Thymus (tissue), 11 donors: ENCODE measurements around the gene PAX3. TPM values are rescaled to one million over a fixed set of nuclear protein-coding genes. Genes with fewer than 3 reads are reported as not detected.

Experiments
- DNase-seq, 9 donors: peaks; one replicate each; pipeline ENCODE4 v3.0.0-alpha.2; 2013; ENCODE audit warnings: low spot score in 9 of 9, low read depth in 6 of 9, missing footprints in 1 of 9
- H3K27ac ChIP-seq, 2 donors: one replicate each; pipeline ENCODE4 v1.5.1; 2013; ENCODE audit warnings: control low read depth in 1 of 2, low read depth in 1 of 2, low read length in 1 of 2, mild to moderate bottlenecking in 1 of 2, moderate library complexity in 1 of 2
- H3K27me3 ChIP-seq, 2 donors: one replicate each; pipeline ENCODE4 v1.5.1; 2013; ENCODE audit warnings: low read length in 1 of 2; ENCODE audit not compliant: control insufficient read depth in 2 of 2, insufficient read depth in 1 of 2
- H3K36me3 ChIP-seq, 2 donors: one replicate each; pipeline ENCODE4 v1.5.1; 2013; ENCODE audit warnings: low read length in 1 of 2, mild to moderate bottlenecking in 1 of 2, moderate library complexity in 1 of 2; ENCODE audit not compliant: control insufficient read depth in 2 of 2, insufficient read depth in 2 of 2
- H3K4me1 ChIP-seq, 2 donors: one replicate each; pipeline ENCODE4 v1.5.1; 2013; ENCODE audit warnings: low read length in 2 of 2; ENCODE audit not compliant: control insufficient read depth in 2 of 2, insufficient read depth in 2 of 2
- H3K4me3 ChIP-seq, 2 donors: one replicate each; pipeline ENCODE4 v1.5.1; 2013; ENCODE audit warnings: low read length in 2 of 2, control low read depth in 1 of 2, mild to moderate bottlenecking in 1 of 2
- H3K9me3 ChIP-seq, 2 donors: one replicate each; pipeline ENCODE4 v1.5.1; 2013; ENCODE audit warnings: low read length in 1 of 2, mild to moderate bottlenecking in 1 of 2; ENCODE audit not compliant: control insufficient read depth in 2 of 2, insufficient read depth in 1 of 2
- WGBS: extraction: QIAGEN DNeasy Blood & Tissue Kit; methylation state at CpG from one replicate; pipeline ENCODE4 v1.1.7; 2013; 5-methylcytosine and 5-hydroxymethylcytosine counted together
- polyA plus RNA-seq: library from polyadenylated mRNA; stranded (reverse); fragments of 200-250 nt; gene quantifications from one replicate; pipeline ENCODE4 v1.2.3, GENCODE V29; 2013
- total RNA-seq: library from RNA; stranded (reverse); fragments of 120-200 nt; gene quantifications from one replicate; pipeline ENCODE4 v1.2.4, GENCODE V29; 2013
- donor health status: healthy.

The PAX3 gene
- total and polyA plus RNA-seq, 2 donors, result 0.05 TPM

- Histone ChIP-seq H3K4me3 (no peak overlapping the region), H3K9me3 (no peaks in the 10 kb centered on the region), H3K36me3 (no peaks in the 10 kb centered on the region), H3K27ac (no peak overlapping the region), H3K27me3 (no peaks in the 10 kb centered on the region), H3K4me1 (no peaks in the 10 kb centered on the region)
- DNase-seq, result no peak
- WGBS, result 88% methylated on average over 7 of the region's 7 CpGs
Observed at GRCh38 chr2:222196159-222196558, 102.6 kb downstream of the PAX3 start.

- DNase-seq, result no peak
- Histone ChIP-seq H3K27ac (no peak overlapping the region), H3K9me3 (no peaks in the 10 kb centered on the region), H3K4me1 (no peaks in the 10 kb centered on the region), H3K4me3 (no peak overlapping the region), H3K27me3 (no peaks in the 10 kb centered on the region), H3K36me3 (no peaks in the 10 kb centered on the region)
- 88% methylated on average over 5 of the region's 5 CpGs for whole genome bisulfite sequencing
Observed at GRCh38 chr2:222194669-222195068, 104.1 kb downstream of the PAX3 start.

- no peaks in the 10 kb centered on the region for H3K9me3 ChIP-seq
- no peak overlapping the region for H3K27ac ChIP-seq
- DNase-seq, result no peak
- no peaks in the 10 kb centered on the region for H3K4me1 ChIP-seq
- H3K4me3 ChIP-seq, result no peak overlapping the region
- H3K36me3 ChIP-seq, result no peaks in the 10 kb centered on the region
- WGBS, result 52% methylated on average over 5 of the region's 5 CpGs
- H3K27me3 ChIP-seq, result no peaks in the 10 kb centered on the region
Observed at GRCh38 chr2:222193328-222193983, 105.3 kb downstream of the PAX3 start.

- Histone ChIP-seq H3K36me3 (no peaks in the 10 kb centered on the region), H3K27ac (no peak overlapping the region), H3K27me3 (no peaks in the 10 kb centered on the region), H3K4me3 (no peak overlapping the region), H3K9me3 (no peaks in the 10 kb centered on the region), H3K4me1 (no peaks in the 10 kb centered on the region)
- 80% methylated on average over 1 of the region's 1 CpG for WGBS
- no peak for DNase-seq
Observed at GRCh38 chr2:222180619-222181018, 118.2 kb downstream of the PAX3 start.

- Histone ChIP-seq H3K4me1 (no peaks in the 10 kb centered on the region), H3K36me3 (no peaks in the 10 kb centered on the region), H3K4me3 (no peak overlapping the region), H3K27ac (no peak overlapping the region), H3K9me3 (no peaks in the 10 kb centered on the region), H3K27me3 (no peaks in the 10 kb centered on the region)
- no peak for DNase-seq
Observed at GRCh38 chr2:222179592-222179991, 119.2 kb downstream of the PAX3 start.

GRCh38 chr2:222178450-222178849, 120.3 kb downstream of the PAX3 start:
- Histone ChIP-seq H3K9me3 (no peaks in the 10 kb centered on the region), H3K27ac (no peak overlapping the region), H3K4me3 (no peak overlapping the region), H3K36me3 (no peaks in the 10 kb centered on the region), H3K4me1 (no peaks in the 10 kb centered on the region), H3K27me3 (no peaks in the 10 kb centered on the region)
- WGBS, result 93% methylated on average over 4 of the region's 4 CpGs
- no peak for DNase-seq

- Histone ChIP-seq H3K9me3 (no peaks in the 10 kb centered on the region), H3K36me3 (no peaks in the 10 kb centered on the region), H3K4me3 (no peak overlapping the region), H3K27ac (no peak overlapping the region), H3K4me1 (no peaks in the 10 kb centered on the region), H3K27me3 (no peaks in the 10 kb centered on the region)
- DNase-seq, result no peak
- WGBS, result 35% methylated on average over 3 of the region's 3 CpGs
Observed at GRCh38 chr2:222176890-222177289, 121.9 kb downstream of the PAX3 start.

- Histone ChIP-seq H3K9me3 (no peaks in the 10 kb centered on the region), H3K27me3 (no peaks in the 10 kb centered on the region), H3K4me1 (no peaks in the 10 kb centered on the region), H3K4me3 (no peak overlapping the region), H3K36me3 (no peaks in the 10 kb centered on the region), H3K27ac (no peak overlapping the region)
- 29% methylated on average over 3 of the region's 3 CpGs for WGBS
- DNase-seq, result no peak
Observed at GRCh38 chr2:222174450-222174849, 124.3 kb downstream of the PAX3 start.

- Histone ChIP-seq H3K27ac (no peak overlapping the region), H3K4me3 (no peak overlapping the region), H3K27me3 (no peaks in the 10 kb centered on the region), H3K9me3 (no peaks in the 10 kb centered on the region), H3K36me3 (no peaks in the 10 kb centered on the region), H3K4me1 (no peaks in the 10 kb centered on the region)
- no peak for DNase-seq
- 64% methylated on average over 4 of the region's 4 CpGs for WGBS
Observed at GRCh38 chr2:222169346-222169745, 129.5 kb downstream of the PAX3 start.

GRCh38 chr2:222167762-222168161, 131.0 kb downstream of the PAX3 start:
- Histone ChIP-seq H3K27me3 (no peaks in the 10 kb centered on the region), H3K36me3 (no peaks in the 10 kb centered on the region), H3K9me3 (no peaks in the 10 kb centered on the region), H3K27ac (no peak overlapping the region), H3K4me1 (no peaks in the 10 kb centered on the region), H3K4me3 (no peak overlapping the region)
- no peak for DNase-seq
- 88% methylated on average over 8 of the region's 8 CpGs for WGBS
